ENCODE measurements around the gene FAM13B.

DNA sequence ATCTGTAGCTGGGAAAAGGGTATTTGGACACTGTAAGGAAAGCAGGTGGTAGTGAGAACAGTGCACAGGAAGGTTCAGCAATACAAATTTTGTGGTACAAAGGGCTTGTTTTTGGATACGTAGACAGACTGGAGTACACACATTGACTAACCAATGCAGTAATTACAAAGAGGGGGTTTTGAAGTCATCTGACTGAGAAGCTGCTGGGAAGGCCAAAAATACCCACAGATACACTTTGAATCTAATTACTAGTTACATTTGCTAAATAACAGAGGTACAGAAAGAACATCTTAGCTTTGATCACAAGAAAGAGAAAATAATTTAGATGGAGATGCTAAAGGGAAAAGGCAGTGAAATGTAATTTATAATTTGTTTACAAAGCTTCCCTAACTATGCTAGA is 97.7 kb downstream of the FAM13B start:
- TF ChIP-seq POLR2AphosphoS5 (IDR thresholded peaks at IDR 0.05) (no peak), EP300 (IDR thresholded peaks at IDR 0.05) (no peak)
- TF ChIP-seq, protein P1, sequence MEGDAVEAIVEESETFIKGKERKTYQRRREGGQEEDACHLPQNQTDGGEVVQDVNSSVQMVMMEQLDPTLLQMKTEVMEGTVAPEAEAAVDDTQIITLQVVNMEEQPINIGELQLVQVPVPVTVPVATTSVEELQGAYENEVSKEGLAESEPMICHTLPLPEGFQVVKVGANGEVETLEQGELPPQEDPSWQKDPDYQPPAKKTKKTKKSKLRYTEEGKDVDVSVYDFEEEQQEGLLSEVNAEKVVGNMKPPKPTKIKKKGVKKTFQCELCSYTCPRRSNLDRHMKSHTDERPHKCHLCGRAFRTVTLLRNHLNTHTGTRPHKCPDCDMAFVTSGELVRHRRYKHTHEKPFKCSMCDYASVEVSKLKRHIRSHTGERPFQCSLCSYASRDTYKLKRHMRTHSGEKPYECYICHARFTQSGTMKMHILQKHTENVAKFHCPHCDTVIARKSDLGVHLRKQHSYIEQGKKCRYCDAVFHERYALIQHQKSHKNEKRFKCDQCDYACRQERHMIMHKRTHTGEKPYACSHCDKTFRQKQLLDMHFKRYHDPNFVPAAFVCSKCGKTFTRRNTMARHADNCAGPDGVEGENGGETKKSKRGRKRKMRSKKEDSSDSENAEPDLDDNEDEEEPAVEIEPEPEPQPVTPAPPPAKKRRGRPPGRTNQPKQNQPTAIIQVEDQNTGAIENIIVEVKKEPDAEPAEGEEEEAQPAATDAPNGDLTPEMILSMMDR (IDR thresholded peaks at IDR 0.05), result no peak

Data from suprapubic skin (tissue), 4 donors.